Measurements from ENCODE around the gene PRG2.

The PRG2 gene

DNA sequence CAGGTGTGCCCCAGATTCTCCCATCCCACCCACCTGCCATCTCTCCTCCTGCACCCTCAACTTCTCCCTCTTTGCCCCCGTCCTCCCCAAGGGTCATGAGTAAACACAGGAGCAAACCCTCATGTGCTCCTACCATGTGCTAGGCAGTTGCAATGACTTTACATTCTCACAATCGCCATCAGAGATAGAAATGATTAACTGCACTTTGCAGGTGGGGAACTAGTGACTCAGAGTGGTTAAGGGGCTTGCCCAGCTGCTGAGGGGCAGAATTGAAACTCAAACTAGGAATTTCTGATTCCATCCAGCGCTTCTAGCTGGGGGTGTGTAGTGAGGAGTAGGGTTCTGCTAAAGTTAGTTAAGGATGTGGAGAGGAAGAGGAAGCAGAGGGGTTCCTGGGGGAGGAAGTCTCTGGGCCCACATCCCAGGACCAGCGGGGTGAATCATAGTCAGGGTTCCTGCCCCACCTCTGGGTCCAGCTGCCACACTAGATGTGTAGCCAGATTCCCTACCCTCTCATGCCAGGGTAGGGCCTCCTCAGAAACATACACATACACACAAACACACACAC, 16.0 kb upstream of the PRG2 start:
- TF ChIP-seq POLR2AphosphoS5 (IDR thresholded peaks at IDR 0.05; ENCODE audit: low read depth, low read length), result no peak
- TF ChIP-seq, protein P1, sequence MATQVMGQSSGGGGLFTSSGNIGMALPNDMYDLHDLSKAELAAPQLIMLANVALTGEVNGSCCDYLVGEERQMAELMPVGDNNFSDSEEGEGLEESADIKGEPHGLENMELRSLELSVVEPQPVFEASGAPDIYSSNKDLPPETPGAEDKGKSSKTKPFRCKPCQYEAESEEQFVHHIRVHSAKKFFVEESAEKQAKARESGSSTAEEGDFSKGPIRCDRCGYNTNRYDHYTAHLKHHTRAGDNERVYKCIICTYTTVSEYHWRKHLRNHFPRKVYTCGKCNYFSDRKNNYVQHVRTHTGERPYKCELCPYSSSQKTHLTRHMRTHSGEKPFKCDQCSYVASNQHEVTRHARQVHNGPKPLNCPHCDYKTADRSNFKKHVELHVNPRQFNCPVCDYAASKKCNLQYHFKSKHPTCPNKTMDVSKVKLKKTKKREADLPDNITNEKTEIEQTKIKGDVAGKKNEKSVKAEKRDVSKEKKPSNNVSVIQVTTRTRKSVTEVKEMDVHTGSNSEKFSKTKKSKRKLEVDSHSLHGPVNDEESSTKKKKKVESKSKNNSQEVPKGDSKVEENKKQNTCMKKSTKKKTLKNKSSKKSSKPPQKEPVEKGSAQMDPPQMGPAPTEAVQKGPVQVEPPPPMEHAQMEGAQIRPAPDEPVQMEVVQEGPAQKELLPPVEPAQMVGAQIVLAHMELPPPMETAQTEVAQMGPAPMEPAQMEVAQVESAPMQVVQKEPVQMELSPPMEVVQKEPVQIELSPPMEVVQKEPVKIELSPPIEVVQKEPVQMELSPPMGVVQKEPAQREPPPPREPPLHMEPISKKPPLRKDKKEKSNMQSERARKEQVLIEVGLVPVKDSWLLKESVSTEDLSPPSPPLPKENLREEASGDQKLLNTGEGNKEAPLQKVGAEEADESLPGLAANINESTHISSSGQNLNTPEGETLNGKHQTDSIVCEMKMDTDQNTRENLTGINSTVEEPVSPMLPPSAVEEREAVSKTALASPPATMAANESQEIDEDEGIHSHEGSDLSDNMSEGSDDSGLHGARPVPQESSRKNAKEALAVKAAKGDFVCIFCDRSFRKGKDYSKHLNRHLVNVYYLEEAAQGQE (IDR thresholded peaks at IDR 0.05; ENCODE audit: insufficient read depth in 1 of 2, low read depth in 2 of 2, low read length in 2 of 2), result no peak
- no peak for TF ChIP-seq TAF1 (IDR thresholded peaks at IDR 0.05; ENCODE audit: borderline replicate concordance, insufficient read depth, low read length)
- TF ChIP-seq SIN3A (IDR thresholded peaks at IDR 0.05; ENCODE audit: borderline replicate concordance, insufficient read depth, low read length), result no peak
- no peak for TF ChIP-seq FOXP2 (optimal IDR thresholded peaks at IDR 0.05; ENCODE audit: borderline replicate concordance, extremely low read depth, extremely low read length, insufficient read depth)

DNA sequence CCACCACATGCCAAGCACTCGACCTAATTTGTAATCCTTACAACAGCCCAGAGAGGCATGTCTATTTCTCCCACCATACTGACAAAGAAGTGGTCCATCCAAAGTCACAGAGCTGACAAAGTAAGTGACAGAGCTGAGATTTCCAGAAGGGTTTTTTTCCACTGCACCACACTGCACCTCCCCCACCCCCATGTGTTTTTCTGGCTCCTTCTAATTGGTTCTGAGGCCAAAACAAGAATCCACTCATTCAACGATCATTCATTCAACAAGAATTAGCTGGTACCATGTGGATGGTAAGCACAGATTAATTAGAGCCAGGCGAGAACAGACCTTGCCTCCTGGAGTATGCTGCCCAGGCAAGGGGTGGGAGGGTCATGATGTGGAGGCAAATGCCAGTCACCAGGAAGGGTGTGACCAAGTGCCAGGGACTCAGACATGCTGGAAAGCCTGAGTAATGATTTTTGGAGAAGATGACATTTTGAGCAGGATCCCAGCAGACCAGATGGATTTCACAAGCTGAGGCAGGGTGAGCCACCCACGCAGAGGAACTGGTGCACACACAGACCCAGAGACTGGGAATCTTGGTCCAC, 14.9 kb upstream of the PRG2 start:
- no peak for TF ChIP-seq TAF1 (IDR thresholded peaks at IDR 0.05; ENCODE audit: borderline replicate concordance, insufficient read depth, low read length)
- no peak for TF ChIP-seq FOXP2 (optimal IDR thresholded peaks at IDR 0.05; ENCODE audit: borderline replicate concordance, extremely low read depth, extremely low read length, insufficient read depth)
- TF ChIP-seq, protein P1 (IDR thresholded peaks at IDR 0.05; ENCODE audit: insufficient read depth in 1 of 2, low read depth in 2 of 2, low read length in 2 of 2), result no peak
- TF ChIP-seq SIN3A (IDR thresholded peaks at IDR 0.05; ENCODE audit: borderline replicate concordance, insufficient read depth, low read length), result no peak
- no peak for TF ChIP-seq POLR2AphosphoS5 (IDR thresholded peaks at IDR 0.05; ENCODE audit: low read depth, low read length)

DNA sequence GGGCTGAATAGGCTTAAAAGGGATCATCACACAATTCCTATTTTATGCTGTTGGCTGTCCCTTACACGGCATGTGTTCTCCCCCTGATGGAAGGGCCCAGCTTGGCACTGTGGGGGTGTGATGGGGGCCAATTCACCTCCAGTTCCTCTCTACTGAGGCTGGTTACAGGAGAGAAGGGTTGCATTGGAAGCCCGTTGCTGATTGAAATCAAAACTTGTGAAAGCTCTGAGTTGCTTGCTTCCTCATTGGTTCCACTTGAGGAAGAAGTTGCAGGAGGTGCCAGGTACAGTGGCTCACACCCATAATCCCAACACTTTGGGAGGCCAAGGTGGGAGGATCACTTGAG, 13.3 kb upstream of the PRG2 start:
- no peak for TF ChIP-seq TAF1 (IDR thresholded peaks at IDR 0.05; ENCODE audit: borderline replicate concordance, insufficient read depth, low read length)
- no peak for TF ChIP-seq SIN3A (IDR thresholded peaks at IDR 0.05; ENCODE audit: borderline replicate concordance, insufficient read depth, low read length)
- TF ChIP-seq, protein P1 (IDR thresholded peaks at IDR 0.05; ENCODE audit: insufficient read depth in 1 of 2, low read depth in 2 of 2, low read length in 2 of 2), result no peak
- no peak for TF ChIP-seq POLR2AphosphoS5 (IDR thresholded peaks at IDR 0.05; ENCODE audit: low read depth, low read length)
- no peak for TF ChIP-seq FOXP2 (optimal IDR thresholded peaks at IDR 0.05; ENCODE audit: borderline replicate concordance, extremely low read depth, extremely low read length, insufficient read depth)

DNA sequence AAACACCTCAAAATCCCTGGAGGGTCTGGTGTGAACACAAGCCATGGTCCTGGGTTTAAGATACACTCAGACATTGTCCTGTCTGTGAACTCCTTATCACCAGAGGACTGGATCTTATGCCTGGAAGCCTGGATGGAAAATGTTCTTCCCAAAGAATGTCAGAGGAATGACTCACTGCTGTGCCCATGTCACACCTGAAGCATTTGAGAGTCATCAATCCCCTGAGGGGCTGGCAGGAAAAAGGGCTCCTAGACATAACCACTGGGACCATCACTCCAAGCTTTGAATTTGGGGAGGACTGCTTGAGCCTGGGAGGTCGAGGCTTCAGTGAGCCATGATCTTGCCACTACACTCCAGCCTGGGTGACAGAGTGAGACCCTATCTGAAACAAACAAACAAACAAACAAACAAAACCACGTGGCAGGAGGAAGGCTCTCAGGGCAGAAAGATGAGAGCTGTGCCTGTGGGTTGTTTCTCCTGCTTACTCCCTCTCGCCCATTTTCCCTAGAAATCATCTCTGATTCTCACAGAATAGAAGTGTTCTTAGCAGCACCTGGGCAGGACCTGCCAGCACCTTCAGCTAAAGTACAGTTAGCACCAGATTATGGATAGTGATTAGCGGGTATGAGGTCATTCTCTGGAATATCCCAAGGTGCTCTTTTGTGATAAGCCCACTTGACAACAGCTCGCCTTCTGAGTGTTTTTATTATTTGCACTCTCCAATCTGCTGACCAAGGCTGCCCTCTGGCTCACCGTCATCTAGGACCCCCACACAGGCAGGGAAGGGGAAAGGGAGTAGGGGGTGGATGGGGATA, 11.9 kb upstream of the PRG2 start:
- TF ChIP-seq POLR2AphosphoS5 (IDR thresholded peaks at IDR 0.05; ENCODE audit: low read depth, low read length), result no peak
- TF ChIP-seq, protein P1 (IDR thresholded peaks at IDR 0.05; ENCODE audit: insufficient read depth in 1 of 2, low read depth in 2 of 2, low read length in 2 of 2), result no peak
- no peak for TF ChIP-seq SIN3A (IDR thresholded peaks at IDR 0.05; ENCODE audit: borderline replicate concordance, insufficient read depth, low read length)
- no peak for TF ChIP-seq TAF1 (IDR thresholded peaks at IDR 0.05; ENCODE audit: borderline replicate concordance, insufficient read depth, low read length)
- TF ChIP-seq FOXP2 (optimal IDR thresholded peaks at IDR 0.05; ENCODE audit: borderline replicate concordance, extremely low read depth, extremely low read length, insufficient read depth), result no peak
